GM12878 (cell line): Measurements from ENCODE around the gene SPON2. TPM values are rescaled to one million over a fixed set of nuclear protein-coding genes. Genes with fewer than 3 reads are reported as not detected.

Experiments
- ATAC-seq: fragments of 200-7000 bp; cut with Tn5 transposase; 3 replicates; pipeline ENCODE4 v1.9.1; 2020; ENCODE audit warnings: mild to moderate bottlenecking, moderate library complexity
- BruUV-seq: library from RNA; stranded (reverse); fragments of 400-500 nt; replicated peaks from 2 replicates; lab custom pipeline; 2021; lab: Mats Ljungman, UMichigan
- CTCF ChIA-PET: fragments of 300-600 bp; sonication (Branson Sonifier 250); formaldehyde crosslinking; extraction: SDS; loops from one replicate; lab custom pipeline; 2021; ENCODE audit warnings: inconsistent platforms; lab: Yijun Ruan, JAX
- POLR2A ChIA-PET: fragments of 350-600 bp; formaldehyde crosslinking; extraction: SDS; loops from one replicate; lab custom pipeline; 2021; ENCODE audit warnings: inconsistent platforms; lab: Charles Lee
- RAD21 ChIA-PET: fragments of 300-600 bp; sonication (Branson Sonifier 250); formaldehyde crosslinking; loops from one replicate; lab custom pipeline; 2023; ENCODE audit warnings: antibody characterized with exemption; ENCODE audit not compliant: unreplicated experiment; lab: Charles Lee
- SMC1A ChIA-PET: fragments of 300-600 bp; sonication (Branson Sonifier 250); formaldehyde crosslinking; loops from one replicate; lab custom pipeline; 2023; ENCODE audit not compliant: unreplicated experiment, uncharacterized antibody; lab: Charles Lee
- DNase-seq: peaks from one replicate; pipeline ENCODE4 v3.0.0-alpha.2; 2011; ENCODE audit warnings: low read depth, low spot score
- FAIRE-seq: peaks from 3 replicates; lab custom pipeline; 2011; peaks lifted over from hg19 to GRCh38; lab: Jason Lieb, UNC
- H2AFZ ChIP-seq: 2 replicates; pipeline ENCODE4 v1.6.0; 2011; ENCODE audit warnings: low read depth, low read length, control low read depth; ENCODE audit not compliant: control insufficient read depth
- H3K27ac ChIP-seq: 2 replicates; pipeline ENCODE4 v1.5.1; 2011; ENCODE audit warnings: control low read depth; ENCODE audit not compliant: control insufficient read depth, insufficient read depth
- H3K27me3 ChIP-seq, 2 experiments: replicated peaks in 1 of 2; 2 replicates each; pipeline versions ENCODE4 v1.6.0 to v1.6.1; 2011; ENCODE audit warnings: low read length in 1 of 2; ENCODE audit not compliant: control insufficient read depth in 2 of 2, insufficient read depth in 2 of 2
- H3K36me3 ChIP-seq, 2 experiments: 2 replicates each; pipeline ENCODE4 v1.5.1; 2011; ENCODE audit warnings: low read length in 1 of 2; ENCODE audit not compliant: control insufficient read depth in 2 of 2, insufficient read depth in 2 of 2
- H3K4me1 ChIP-seq: 2 replicates; pipeline ENCODE4 v1.6.1; 2011; ENCODE audit warnings: mild to moderate bottlenecking, low read length, moderate library complexity, mixed read lengths; ENCODE audit not compliant: control insufficient read depth, insufficient read depth
- H3K4me2 ChIP-seq: 2 replicates; pipeline ENCODE4 v1.6.0; 2011; ENCODE audit warnings: control low read depth; ENCODE audit not compliant: control insufficient read depth, insufficient read depth
- H3K4me3 ChIP-seq: fragments of 200-600 bp; sonication (generic); 2 replicates; pipeline ENCODE4 v1.5.1; 2016
- H3K79me2 ChIP-seq: 2 replicates; pipeline ENCODE4 v1.6.0; 2011; ENCODE audit warnings: low read length; ENCODE audit not compliant: control insufficient read depth, insufficient read depth
- H3K9ac ChIP-seq: 2 replicates; pipeline ENCODE4 v1.8.0; 2011; ENCODE audit warnings: low read length, control low read depth, mixed read lengths; ENCODE audit not compliant: control insufficient read depth, insufficient read depth
- H3K9me3 ChIP-seq: replicated peaks from 3 replicates; pipeline ENCODE4 v1.5.1; 2011; ENCODE audit warnings: mild to moderate bottlenecking, low read length; ENCODE audit not compliant: control insufficient read depth, insufficient read depth
- H4K20me1 ChIP-seq: 2 replicates; pipeline ENCODE4 v1.6.0; 2011; ENCODE audit not compliant: control insufficient read depth, insufficient read depth
- ASH2L ChIP-seq: fragments of 300-600, 200-600 bp; sonication (generic); IDR thresholded peaks from 2 replicates; pipeline ENCODE4 v1.6.1; 2017; ENCODE audit warnings: low read depth, mild to moderate bottlenecking, borderline replicate concordance
- BCLAF1 ChIP-seq: fragments of 450-650 bp; IDR thresholded peaks from 2 replicates; pipeline ENCODE4 v1.6.1; 2017; ENCODE audit warnings: antibody characterized with exemption, mild to moderate bottlenecking, moderate library complexity
- HDAC2 ChIP-seq: fragments of 200-600 bp; sonication (generic); IDR thresholded peaks from 2 replicates; pipeline ENCODE4 v1.6.1; 2017
- IRF3 ChIP-seq: fragments of 450-650 bp; IDR thresholded peaks from 2 replicates; pipeline ENCODE4 v1.6.1; 2014; ENCODE audit warnings: mild to moderate bottlenecking
- MTA2 ChIP-seq: fragments of 450-650 bp; IDR thresholded peaks from 2 replicates; pipeline ENCODE4 v1.6.1; 2016; ENCODE audit warnings: low read depth, mild to moderate bottlenecking, moderate library complexity
- RCOR1 ChIP-seq: conservative IDR thresholded peaks from 2 replicates; pipeline ENCODE4 v1.6.1; 2012; ENCODE audit warnings: low read depth, low read length, improper control_type of control experiment
- SREBF1 ChIP-seq: IDR thresholded peaks from 2 replicates; pipeline ENCODE4 v1.6.1; 2012; ENCODE audit warnings: mild to moderate bottlenecking, low read length
- WRNIP1 ChIP-seq: IDR thresholded peaks from 2 replicates; pipeline ENCODE4 v1.6.1; 2011; ENCODE audit warnings: low read depth, low read length, improper control_type of control experiment, borderline replicate concordance
- ZBTB40 ChIP-seq: fragments of 450-650 bp; IDR thresholded peaks from 2 replicates; pipeline ENCODE4 v1.6.1; 2016; ENCODE audit warnings: mild to moderate bottlenecking, moderate library complexity, borderline replicate concordance
- WGBS: methylation state at CpG from one replicate; pipeline ENCODE4 v1.1.6; 2016; ENCODE audit warnings: low lambda C conversion rate; ENCODE audit not compliant: insufficient replicate concordance, insufficient coverage; ENCODE audit errors: missing lambda C conversion rate; 5-methylcytosine and 5-hydroxymethylcytosine counted together
- in situ Hi-C: fragments of 300-500 bp; cut with MboI; formaldehyde crosslinking; loops from 9 replicates; pipeline ENCODE4 v1.14.3; 2018; ENCODE audit warnings: mixed read lengths
- intact Hi-C: fragments of 100-400 bp; cut with micrococcal nuclease; formaldehyde crosslinking; loops from one replicate; pipeline ENCODE4 v1.14.2; 2022; ENCODE audit not compliant: unreplicated experiment
- polyA plus RNA-seq, 11 experiments: library from polyadenylated mRNA; depleted of rRNA in 4 of 11; unstranded in 6 of 11; stranded (reverse) in 5 of 11; fragments of >200 nt; fragmentation: Nextera tagmentation in 4 of 11; fragmentation: Illumina TruSeq in 1 of 11; extraction: Ambion mirVana in 4 of 11; extraction: Trizol in 1 of 11; gene quantifications; 1 replicate in 1 of 11; 2 replicates in 10 of 11; pipeline versions ENCODE4 v1.2.1 to v1.2.3, GENCODE V29; 2011 to 2016; ENCODE audit warnings: inconsistent platforms in 2 of 11, missing spikeins in 2 of 11, low read depth in 1 of 11
- total RNA-seq, 4 experiments: library from RNA; depleted of rRNA in 3 of 4; stranded (reverse); fragments of >200 nt in 3 of 4; fragmentation: Illumina TruSeq in 1 of 4; extraction: Trizol in 1 of 4; gene quantifications; 2 replicates each; pipeline versions ENCODE4 v1.2.1 to v1.2.3, GENCODE V29; 2013 to 2021

The SPON2 gene
- total and polyA plus RNA-seq, 10 of the 15 experiments (the other 5 are each of a cell fraction or from before 2014, with no cell fraction given) = 1.1 to 11.2 (median 7.3) TPM

GRCh38 chr4:1210241-1210841 lies 38.0 kb upstream of the SPON2 start:
- in situ Hi-C loops = no loop called here
- Histone ChIP-seq H4K20me1 (no peaks in the 10 kb centered on the region), H2AFZ (no peak overlapping the region), H3K9me3 (no peaks in the 10 kb centered on the region), H3K4me3 (no peak overlapping the region), H3K9ac (no peak overlapping the region), H3K4me2 (no peak overlapping the region), H3K4me1 (peaks cover 6% of the 10 kb centered on the region), H3K27ac (no peak overlapping the region), H3K36me3 (peaks cover 13 to 25% of the 10 kb centered on the region in 2 experiments), H3K27me3 (no peaks in the 10 kb centered on the region), H3K79me2 (no peaks in the 10 kb centered on the region)
- ChIA-PET RAD21 (no interaction called here), POLR2A (no interaction called here), CTCF (no interaction called here), SMC1A (no interaction called here)
- BruUV-seq = no TSS peak
- 97% methylated on average over 21 of the region's 22 CpGs for WGBS
- intact Hi-C loops = no loop called here
- no peak for FAIRE-seq
- DNase-seq = no peak
- no peak for TF ChIP-seq SREBF1
- ATAC-seq = no peak

GRCh38 chr4:1209821-1210220 lies 37.4 kb upstream of the SPON2 start:
- DNase-seq (no peak), ATAC-seq (no peak), FAIRE-seq (no peak)
- intact Hi-C loops (no loop called here), in situ Hi-C loops (no loop called here)
- H3K4me2 ChIP-seq = no peak overlapping the region
- no peaks in the 10 kb centered on the region for H3K9me3 ChIP-seq
- no peaks in the 10 kb centered on the region for H3K27me3 ChIP-seq
- 98% methylated on average over 11 of the region's 11 CpGs for WGBS
- H3K79me2 ChIP-seq = no peaks in the 10 kb centered on the region
- no peak overlapping the region for H2AFZ ChIP-seq
- POLR2A ChIA-PET = no interaction called here
- H3K4me1 ChIP-seq = peaks cover 1% of the 10 kb centered on the region
- H3K9ac ChIP-seq = no peak overlapping the region
- SMC1A ChIA-PET = no interaction called here
- CTCF ChIA-PET = no interaction called here
- H3K36me3 ChIP-seq = peaks cover 13 to 22% of the 10 kb centered on the region in 2 experiments
- no peaks in the 10 kb centered on the region for H4K20me1 ChIP-seq
- RAD21 ChIA-PET = no interaction called here
- BruUV-seq = no TSS peak
- H3K4me3 ChIP-seq = no peak overlapping the region
- no peak overlapping the region for H3K27ac ChIP-seq
- TF ChIP-seq RCOR1 (no peak), IRF3 (no peak), BCLAF1 (no peak), ASH2L (no peak), ZBTB40 (no peak), MTA2 (no peak), WRNIP1 (no peak), HDAC2 (no peak)
